ENCODE results near the gene XRCC1.
A peak's percentile ranks its signal among the peaks of the same experiment; 100 is the strongest.
"Not testable (repeated sequence)": the region's sequence is repeated elsewhere in the genome, so short reads cannot be mapped to it uniquely, and the experiment has no call there.

XRCC1 gene

DNA sequence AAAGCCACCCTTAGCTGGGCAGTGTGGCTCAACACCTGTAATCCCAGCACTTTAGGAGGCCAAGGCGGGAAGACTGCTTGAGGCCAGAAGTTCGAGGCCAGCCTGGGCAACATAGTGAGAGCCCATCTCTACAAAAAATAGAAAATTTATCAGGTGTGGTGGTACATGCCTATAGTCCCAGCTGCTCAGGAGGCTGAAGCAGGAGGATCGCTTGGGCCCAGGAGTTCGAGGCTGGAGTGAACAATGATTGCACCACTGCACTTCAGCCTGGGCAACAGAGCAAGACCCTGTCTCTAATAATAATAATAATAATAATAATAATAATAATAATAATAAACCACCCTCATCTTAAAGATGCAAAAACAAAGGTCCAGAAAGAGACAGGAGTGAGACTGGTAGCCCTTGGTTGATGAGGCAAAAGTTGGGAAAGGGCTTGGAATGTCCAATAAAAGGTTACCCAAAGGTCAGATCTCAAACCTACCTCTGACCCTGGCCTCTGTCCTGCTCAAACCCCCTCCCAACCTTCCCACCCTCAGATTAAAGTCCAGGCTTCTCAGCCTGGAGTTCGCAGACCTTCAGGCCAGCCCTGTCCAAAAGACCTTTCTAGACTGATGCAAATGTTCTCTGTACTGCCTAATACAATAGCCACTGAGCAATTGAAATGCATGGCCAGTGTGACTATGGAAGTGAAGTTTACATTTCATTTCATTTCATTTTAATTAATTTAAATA, 33.2 kb downstream of the XRCC1 start:
- DNase-seq: no peak

DNA sequence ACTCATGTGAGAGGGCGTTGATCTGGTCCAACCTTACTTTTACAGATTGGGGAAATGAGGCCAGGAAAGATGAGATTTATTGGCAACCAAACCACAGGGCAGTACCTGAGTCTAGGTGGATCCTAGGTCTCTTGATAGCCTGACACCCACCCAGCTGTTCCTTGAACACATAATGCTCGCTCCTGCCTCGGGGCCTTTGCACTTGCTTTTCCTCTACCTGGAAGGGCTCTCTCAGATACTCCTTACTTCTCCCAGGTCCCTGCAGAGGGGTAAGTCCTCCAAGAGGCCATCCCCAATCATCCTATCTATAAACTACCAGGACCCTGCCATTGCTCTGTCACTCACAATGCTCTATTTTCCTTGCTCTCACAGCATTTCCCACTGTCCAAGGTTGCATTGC, 34.9 kb downstream of the XRCC1 start:
- no peak for DNase-seq

DNA sequence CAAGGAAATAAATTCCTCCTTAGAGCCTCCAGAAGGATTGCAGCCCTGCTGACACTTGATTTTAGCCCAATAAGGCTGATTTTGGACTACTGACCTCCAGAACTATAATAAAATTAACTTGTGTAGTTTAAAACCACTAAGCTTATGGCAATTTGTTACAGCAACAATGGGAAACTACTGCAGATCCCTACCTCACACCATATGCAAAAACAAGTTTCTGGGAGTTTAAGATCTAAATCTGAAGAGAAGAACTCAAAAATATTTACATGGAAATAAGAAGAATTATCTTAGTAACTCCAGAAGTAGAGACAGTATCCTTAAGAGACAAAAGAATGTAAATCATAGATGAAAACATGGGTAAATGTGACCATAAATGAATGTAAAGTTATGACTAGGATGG, 36.4 kb downstream of the XRCC1 start:
- DNase-seq: no peak

DNA sequence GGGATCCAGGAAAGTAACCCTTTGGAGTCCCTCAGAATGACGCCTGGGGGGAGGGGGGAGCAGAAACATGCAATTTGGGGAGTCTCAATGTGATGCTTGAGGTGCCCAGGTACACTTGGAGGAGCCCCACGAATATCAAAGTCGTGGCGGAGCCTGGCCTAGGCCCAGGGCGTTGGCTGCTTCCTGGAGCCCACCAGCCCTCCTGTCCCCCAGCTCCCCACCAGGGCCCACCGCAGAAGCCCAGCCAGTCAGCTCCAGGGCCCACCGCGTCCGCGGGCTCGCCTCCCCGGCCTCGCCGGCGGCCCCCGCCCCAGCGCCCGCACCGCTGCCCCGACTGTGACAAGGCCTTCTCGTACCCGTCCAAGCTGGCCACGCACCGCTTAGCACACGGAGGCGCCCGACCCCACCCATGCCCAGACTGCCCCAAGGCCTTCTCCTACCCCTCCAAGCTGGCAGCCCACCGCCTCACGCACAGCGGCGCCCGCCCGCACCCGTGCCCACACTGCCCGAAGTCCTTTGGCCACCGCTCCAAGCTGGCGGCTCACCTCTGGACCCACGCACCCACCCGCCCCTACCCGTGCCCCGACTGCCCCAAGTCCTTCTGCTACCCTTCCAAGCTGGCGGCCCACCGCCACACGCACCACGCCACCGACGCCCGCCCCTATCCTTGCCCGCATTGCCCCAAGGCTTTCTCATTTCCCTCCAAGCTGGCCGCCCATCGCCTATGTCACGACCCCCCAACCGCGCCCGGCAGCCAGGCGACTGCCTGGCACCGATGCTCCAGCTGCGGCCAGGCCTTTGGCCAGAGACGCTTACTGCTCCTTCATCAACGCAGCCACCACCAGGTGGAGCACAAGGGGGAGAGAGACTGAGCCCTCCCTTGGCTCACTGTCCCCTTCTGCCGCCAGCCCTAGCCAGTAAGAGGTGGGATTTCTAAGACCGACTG, 40.2 kb downstream of the XRCC1 start:
- no peak for DNase-seq

DNA sequence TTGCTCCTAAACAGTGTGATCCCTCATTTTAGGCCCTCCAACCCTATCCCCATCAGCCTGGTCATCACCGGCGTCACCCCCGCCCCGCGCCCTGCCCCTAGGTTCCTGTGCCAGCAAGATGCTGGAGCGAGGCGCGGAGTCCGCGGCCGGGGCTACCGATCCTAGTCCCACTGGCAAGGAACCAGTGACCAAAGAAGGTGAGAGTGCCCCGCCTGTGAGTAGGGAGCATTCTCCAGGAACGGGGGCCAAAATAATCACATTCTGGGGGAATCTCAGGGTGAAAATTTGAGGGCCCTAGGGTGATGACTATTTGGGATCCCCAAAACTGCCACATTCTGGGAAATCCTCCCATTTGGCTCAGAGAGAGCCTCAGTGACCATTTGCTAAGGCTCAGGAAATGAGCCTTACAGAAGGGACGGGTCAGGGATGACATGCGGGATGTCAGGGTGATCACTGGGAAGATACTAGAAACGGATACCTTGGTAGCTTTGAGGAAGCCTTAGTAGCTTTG, 41.0 kb downstream of the XRCC1 start:
- no peak for DNase-seq

DNA sequence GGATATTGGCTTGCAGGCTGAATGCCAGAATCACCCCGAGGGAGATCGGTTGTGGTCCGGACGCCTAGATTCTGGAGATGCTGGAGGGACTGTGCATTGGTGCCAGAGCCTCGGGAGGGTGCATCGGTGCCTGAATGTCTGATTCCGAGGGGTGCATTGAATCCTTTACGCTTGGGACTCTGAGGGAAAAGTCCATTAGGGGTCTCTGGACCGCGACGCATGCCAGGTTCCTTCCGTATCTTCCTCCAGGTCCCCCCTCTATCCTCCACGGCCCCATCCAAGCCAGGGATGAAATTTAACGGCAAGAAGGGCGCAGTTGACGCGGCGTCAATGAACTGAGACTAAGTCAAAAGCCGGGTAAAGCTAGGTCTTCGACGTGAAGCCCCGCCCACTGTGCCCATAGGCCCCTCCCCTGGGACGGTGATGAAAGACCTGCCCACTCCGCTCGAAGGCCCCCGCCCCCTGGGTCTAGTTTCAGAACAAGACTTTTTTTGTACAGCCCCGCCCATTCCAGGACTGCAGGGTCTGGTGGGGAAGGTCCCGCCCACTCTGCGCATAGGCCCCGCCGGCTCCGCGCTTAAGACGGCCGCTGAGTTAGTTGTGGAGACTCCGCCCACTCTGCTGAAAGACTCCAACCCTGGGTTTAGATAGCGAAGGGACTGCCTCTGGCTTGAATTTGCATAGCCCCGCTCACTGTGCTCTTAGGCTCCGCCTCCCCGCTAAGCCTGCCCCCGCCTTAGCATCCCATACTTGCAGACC, 41.6 kb downstream of the XRCC1 start:
- DNase-seq: peak; percentile 91

DNA sequence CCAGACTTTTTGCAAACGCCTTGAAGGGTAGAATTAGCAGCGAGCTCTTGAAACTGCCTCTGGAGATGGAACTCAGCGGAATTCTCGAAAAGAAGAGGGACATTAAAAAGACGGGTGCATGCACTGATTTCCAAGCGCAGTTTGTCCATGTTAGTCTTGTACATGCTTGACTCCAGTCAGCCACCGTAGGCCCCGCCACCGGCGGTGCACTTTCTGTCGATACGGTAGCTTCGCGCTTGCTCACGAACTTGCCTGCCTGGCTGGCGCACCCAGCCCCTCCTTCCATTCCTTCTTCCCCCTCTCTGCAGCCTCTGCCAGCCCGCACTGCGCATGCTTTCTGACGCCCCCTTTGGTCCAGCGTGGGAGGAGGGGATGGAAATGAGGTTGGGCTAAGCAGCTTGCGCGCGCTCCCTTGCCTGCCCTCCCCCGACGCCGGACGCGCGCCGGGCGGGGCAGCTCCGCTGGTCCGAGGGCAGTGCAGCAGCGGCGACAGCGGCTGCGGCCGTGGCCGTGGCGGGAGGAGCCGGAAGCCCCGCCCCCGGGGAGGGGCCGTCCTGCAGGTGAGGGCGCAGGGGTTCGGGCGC, 42.3 kb downstream of the XRCC1 start, which contains the start of gene ZNF575:
Gene ZNF575 (plus strand): TSS at position 227 of the 584 bp plus-strand sequence. CDS start 1,235 bp downstream, outside the sequence.
- DNase-seq: peak; percentile 90

DNA sequence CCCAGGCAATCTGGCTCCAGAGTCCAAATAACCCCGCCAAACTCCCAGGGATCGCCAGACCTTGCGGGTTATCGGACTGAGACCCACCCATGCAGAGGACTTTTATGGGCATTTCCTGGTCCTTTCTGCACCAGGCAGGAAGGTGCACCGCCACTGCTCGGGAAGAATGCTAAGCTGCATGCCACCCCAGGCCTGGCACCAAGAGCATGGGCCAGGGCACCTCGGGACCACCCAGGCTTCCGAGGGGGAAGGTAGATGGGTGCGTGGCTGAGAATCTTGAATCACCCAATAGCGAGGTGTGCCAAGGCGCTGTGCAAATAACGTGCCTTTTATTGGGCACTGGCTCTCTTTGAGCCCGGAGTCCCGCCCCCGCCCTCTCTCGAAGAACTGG, 42.8 kb downstream of the XRCC1 start:
- DNase-seq: no peak

DNA sequence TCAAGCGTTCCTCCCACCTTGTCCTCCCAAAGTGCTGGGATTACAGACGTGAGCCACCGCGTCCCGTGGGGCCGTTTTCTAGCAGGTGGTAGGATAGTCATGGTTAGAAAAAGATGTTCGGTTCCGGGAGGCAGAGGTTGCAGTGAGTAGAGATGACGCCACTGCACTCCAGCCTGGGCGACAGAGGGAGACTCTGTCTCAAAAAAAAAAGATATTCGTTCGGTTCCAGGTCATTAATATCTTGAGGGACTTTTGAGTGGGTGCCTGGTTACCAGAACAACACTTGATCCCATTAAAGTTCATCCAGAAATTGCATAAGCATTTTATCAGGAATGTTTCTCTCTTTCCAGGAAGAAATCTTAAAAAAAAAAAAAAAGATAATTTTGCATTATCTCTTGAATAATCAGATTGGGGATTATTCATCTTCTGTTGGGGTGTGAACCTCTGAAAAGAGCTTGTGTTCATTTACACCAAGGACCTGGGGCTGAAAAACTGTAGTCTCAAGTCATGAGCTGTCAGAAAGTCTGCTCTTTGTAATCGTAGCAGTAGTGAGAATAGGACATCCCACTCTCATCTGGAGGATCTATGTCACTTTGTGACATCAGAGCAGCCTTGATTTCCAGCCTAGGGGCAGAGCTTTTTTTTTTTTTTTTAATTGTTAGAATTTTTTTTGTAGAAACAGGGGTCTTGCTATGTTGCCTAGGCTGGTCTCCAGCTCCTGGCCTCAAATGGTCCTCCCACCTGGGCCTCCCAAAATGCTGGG, 47.3 kb downstream of the XRCC1 start:
- DNase-seq: peak; percentile 76

DNA sequence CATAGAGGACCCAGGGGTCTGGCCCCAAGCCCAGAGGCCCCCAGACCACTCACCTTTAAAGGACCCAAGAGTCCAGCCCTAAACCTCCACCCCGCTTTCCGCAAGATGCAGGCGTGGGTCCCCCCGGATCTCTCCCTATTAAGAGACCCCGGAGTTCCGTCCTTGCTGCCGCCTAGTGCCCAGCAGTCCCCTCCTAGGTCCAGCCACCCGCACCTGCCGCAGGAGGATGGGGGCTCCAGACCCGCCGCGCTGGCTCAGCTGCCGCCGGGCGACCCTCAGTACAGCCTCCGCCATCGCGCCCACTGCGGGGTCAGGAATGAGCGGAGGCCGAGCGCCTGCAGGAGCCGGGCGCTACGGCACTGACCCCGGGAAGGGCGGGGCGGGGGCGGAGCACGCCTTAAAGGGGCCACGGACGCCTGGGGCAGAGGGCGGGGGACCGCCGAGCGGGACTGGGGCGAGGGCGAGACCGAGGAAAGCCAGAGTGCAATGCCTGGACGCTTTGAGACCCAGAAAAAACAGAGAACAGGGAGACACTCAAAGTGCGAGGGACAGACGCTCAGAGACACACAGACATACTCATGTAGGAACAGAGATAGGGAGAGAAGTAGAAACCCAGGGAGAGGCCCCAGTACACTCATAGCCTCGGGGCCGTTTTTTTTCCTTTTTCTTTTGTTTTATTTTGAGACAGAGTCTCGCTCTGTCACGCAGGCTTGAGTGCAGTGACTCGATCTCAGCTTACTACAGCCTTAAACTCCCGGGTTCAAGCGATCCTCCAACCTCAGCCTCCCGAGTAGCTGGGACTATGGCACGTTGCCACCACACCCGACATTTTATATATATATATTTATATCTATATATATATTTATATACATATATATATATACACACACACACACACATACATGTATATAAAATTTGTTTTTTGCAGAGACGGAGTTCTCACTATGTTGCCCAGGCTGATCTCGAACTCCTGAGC, 48.2 kb downstream of the XRCC1 start, which contains the start of gene ETHE1:
Gene ETHE1 (minus strand): TSS at position 318 of the 976 bp plus-strand sequence. CDS start 24 bp downstream, at position 294.
- DNase-seq: no peak

DNA sequence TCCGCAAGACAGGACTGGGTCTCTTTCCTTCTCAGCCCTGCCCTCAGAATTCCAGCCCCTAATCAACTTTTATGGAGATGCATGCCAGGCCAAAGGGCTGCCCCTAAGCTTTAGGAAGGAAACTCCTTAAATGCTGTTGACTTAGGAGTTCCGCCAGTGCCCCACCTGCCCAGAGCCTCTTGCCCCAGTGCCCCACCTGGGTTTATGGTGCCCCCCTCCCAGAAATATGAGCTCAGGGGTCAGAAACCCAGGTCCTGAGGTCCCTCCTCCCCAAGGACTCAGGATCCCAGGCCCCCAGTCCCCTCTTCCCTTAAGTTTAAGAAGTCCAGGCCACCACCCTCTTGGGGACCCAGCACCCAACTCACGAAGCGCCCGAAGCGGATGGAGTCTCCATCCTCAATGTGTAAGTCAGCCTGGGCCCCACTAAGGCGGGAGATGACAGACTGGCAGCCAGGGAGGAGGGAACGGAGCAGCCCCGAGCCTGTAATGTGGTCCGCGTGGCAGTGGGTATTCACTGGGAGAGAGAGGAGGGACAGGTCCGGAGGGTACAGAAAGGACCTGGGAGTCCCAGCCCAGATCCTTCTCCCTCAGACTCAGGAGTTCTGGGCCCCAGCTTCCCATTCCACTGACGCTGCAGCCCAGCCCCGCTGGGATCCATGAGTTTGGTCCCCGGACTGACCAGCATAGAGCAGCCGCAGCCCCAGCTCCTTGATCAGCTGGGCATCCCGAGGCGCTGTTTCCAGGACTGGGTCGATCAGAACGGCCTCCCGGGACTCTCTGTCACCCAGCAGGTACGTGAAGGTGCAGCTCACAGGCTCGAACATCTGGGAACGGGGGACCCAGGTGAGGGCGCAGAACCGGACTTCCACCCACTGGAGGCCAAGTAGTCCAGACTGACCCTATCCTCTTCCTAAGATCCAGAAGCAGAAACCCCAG, 49.2 kb downstream of the XRCC1 start:
- DNase-seq: no peak

DNA sequence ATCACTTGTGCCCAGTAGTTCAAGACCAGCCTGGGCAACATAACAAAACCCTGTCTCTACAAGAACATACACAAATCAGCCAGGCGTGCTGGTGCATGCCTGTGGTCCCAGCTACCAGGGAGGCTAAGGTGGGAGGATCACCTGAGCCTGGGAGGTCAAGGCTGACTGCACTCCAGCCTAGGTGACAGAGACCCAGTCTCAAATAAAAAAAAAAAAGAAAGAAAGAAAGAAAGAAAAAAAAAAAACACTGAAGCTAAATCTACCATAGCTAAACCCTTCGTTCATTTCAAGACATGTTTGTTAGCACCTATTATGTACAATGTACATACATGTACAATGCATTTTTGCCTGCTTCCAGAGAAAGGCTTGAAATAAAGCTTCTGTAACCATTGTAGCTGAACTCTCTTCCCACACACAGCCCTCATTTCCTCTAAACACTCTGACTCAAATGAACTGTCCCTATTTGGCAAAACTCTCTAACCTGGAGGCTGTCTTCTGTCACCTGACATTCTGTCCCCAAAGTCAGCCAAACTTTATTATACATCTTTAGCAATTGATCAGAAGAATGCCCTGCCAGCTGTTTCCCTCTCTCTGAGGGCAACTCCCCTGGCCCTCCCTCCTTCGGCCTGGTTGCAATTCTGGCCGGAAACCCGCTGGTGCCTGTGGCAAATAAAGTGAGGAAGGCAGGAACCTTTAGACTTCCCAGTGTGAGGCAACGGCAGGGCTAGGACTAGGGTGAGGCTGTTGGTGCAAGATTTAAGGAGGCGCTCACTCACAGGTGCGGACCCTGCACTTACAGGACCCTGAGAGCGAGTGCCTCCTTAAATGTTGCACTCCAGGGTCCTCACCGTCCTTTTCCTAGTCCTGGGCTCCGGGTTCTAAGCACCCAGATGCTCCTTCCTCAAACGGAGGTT, 50.1 kb downstream of the XRCC1 start:
- DNase-seq: no peak

DNA sequence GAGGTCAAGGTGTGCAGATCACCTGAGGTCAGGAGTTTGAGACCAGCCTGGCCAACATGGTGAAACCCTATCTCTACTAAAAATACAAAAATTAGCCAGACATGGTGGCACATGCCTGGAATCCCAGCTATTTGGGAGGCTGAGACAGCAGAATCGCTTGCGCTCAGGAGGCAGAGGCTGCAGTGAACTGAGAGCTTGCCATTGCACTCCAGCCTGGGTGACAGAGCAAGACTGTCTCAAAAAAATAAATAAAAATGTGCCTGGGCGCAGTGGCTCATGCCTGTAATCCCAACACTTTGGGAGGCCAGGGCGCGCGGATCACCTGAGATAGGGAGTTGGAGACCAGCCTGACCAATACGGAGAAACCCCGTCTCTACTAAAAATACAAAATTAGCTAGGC, 51.6 kb downstream of the XRCC1 start:
- not testable (repeated sequence) for DNase-seq

DNA sequence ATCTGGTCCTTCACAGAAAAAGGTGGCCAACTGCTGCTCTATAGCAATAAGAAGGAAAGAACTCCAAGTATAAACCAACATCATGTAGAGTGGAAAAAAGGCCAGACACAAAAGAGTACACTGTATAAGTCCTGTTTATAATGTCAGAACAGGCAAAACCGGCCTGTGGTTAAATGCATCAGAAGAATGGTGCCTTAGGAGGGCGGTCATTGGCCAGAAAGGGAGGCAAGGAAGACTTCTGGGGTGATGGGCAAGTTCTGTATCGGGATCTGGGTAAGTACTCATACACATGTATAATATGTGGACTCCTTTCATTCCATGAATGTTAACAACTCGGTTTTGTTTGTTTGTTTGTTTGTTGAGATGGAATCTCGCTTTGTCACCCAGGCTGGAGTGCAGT, 52.4 kb downstream of the XRCC1 start:
- no peak for DNase-seq

DNA sequence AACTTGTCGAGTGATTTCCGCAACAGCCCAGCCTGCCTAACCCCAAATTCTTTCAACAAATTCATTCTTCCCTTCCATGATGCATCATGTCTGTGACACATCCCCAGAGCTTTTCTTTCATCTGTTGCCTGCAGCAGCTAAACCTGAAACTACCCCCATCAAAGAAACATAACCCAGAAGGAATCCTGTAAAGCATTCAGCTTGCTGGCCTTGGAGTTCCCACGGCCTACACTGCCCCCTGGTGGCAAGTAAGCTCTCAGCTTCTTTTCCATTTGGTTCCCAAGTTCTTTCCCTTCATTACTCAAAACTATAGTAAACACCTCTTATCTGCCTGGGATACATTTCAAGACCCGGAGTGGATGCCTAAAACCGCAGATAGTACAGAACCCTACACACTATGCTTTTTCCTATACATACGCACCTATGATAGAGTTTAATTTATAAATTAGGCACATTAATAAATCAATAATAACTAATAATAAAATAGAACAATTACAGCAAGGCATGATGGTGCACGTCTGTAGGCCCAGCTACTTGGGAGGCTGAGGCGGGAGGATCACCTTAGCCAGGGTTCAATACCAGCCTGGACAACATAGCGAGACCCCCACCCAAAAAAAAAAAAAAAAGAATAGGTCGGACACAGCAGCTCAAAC, 55.8 kb downstream of the XRCC1 start:
- DNase-seq: peak; percentile 68

DNA sequence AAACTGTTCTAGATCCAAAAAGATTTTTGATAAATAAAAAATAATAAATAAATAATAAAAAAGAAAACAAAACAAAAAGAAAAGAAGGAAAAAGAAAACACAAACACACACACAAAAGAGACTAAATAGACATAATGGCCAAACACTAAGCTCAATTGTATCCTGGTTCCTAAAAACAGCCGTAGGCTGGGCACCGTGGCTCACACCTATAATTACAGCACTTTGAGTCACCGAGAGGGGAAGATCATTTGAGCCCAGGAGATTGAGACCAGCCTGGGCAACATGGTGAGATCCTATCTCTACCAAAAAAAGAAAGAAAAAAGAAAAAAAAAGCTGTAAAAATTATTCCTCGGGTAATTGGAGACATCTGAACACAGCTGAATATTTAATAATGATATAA, 57.3 kb downstream of the XRCC1 start:
- DNase-seq: no peak

DNA sequence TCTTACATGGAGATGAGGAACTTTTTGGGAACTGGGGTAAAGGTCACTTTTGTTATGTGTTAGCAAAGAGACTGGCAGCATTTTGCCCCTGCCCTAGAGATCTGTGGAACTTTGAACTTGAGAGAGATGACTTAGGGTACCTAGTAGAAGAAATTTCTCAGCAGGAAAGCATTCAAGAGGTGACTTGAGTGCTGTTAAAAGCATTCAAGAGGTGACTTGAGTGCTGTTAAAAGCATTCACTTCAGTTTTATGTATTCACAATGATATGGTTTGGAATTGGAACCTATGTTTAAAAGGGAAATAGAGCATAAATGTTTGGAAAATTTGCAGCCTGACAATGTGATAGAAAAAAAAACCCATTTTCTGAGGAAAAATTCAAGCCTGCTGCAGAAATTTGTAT, 62.9 kb downstream of the XRCC1 start:
- DNase-seq: not testable (repeated sequence)

DNA sequence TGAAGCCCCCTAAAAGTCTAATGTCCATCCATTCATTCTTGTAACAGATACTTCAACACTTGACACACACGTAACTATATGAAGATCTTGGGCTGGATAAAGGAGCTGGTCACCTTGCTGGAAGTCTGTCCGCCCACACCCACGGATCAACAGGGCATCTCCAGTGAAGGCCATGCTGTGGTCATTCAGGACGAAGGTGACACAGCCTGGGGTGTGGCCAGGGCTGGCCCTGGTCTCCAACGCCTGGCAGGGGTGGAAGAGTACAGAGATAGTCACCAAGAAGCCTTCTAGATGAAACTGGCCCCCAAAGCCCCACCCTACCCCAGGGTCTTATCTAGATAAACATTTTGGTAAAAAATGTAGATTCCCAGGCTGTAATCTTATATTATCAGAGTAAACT, 64.0 kb downstream of the XRCC1 start:
- DNase-seq: no peak
